Dermis microvascular lymphatic vessel endothelial cell (primary cell): Measurements from ENCODE around the gene BTBD9. TPM values are rescaled to one million over a fixed set of nuclear protein-coding genes. Genes with fewer than 3 reads are reported as not detected.
A peak's percentile ranks its signal among the peaks of the same experiment; 100 is the strongest.
"Not testable (repeated sequence)": the region's sequence is repeated elsewhere in the genome, so short reads cannot be mapped to it uniquely, and the experiment has no call there.

Experiments used
- DNase-seq, 2 donors: peaks; one replicate each; pipeline versions ENCODE4 v3.0.0 to v3.0.0-alpha.2; 2010; ENCODE audit warnings: low read depth in 2 of 2
- total RNA-seq: library from RNA; depleted of rRNA; stranded (reverse); fragments of >200 nt; gene quantifications from 2 replicates; pipeline ENCODE4 v1.2.1, GENCODE V29; 2014

The BTBD9 gene
- total RNA-seq, 1 donor from 2014 or later: 6.7 TPM

DNA sequence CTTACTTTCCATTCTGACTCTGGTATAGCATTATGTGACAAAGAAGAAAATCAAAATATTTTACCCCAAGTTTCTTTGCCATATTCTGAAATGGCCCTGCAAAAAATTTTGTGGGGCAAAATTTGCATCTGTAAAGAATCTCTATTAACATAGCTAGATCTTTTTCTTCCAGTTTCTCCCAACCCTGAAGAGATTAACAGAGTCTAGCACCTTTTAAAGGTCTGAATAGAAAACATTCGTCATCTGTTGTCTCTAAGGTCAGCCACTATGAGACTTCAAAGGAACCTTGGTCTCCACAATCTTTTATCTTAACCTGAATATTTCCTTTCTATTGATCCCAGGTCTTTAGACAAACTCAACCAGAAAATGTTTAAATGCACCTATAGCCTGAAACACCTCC lies 205.7 kb downstream of the BTBD9 start:
- no peak for DNase-seq

DNA sequence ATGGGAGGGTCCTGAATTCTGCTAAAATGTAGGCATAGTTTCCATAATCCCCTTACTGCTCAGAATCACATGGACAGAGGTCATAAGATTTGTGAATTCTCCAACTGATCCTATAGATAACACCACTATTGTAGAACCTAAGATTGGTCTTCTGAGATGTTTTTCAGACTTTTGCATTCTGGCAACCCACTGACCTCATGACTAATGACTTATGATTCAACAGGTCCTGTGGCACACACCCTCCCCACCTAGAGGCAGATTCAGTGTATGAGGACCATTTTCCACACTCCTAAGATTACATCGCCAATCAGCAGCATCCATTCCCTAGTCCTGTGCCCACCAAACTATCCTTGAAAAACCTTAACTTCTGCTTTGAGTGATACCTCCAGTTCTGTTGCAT lies 207.2 kb downstream of the BTBD9 start:
- peak in 1 of 2 donors; percentile 19 for DNase-seq

DNA sequence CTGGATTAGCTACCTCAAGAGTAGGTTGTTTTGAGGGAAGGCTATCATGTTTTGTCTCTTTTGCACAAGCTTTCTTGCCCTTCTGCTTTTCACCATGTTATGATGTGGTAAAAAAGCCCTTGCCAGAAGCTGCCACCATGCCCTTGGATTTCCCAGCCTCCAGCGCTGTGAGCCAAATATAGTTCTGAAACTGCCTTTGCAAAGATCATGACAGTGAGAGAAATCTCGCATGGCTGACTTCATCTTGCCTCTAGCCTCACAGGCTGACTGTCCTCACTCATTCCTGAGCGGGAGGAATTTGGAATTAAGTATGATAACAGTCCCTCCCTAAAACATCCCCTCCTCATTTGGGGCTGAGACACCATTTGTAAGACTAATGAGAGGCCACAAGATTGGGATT lies 207.7 kb downstream of the BTBD9 start:
- DNase-seq: no peak

DNA sequence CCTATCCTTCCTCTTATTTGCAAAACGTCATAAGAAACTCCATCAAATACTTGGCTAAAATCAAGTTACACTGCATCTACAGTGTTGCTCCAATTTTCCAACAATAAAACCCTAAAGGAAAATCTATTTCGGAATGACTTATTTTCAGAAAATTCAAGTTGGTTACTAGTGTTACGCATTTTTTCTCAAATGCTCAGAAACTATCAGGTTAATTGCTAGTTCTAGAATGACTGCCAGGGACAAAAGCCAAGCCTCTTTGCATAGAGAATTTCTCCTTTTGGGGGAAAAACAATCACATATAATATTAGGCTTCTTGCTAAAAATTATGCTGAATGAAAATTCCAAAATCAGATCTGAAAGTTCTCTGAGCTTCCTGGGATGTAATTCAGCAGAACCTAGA lies 210.2 kb downstream of the BTBD9 start:
- no peak for DNase-seq

DNA sequence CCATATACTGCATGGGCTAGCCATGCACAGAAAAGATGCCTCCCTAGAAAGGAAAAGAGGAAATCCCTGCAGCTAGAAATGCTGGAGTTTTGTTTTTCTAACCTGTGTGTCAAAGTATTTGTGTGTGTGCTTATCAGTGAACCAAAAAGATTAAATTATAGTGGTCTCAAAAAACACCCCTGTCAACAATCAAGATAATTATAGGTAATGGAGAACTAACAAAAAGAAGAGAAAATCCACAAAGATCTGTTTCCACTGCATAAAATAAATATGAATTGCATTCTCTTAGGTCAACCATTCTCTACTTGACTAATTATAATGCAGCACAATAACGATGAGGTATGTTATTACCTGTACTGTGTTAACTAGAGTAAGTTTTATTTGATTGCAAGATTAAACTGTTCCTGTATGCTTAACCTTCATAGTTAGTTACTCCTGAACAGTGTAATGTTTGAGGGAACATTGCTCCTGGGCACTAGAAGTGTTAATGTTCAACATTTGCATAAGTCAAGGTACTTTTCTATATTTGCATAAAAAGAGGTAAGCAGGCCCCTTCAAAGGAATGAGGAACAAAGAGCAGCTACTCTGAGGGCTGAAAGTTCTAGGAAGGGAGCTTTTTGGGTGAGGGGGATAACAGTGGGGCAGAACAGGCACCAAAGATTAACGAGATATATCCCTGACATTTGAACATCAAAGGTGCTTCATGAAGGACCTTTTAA lies 212.1 kb downstream of the BTBD9 start:
- DNase-seq: no peak

DNA sequence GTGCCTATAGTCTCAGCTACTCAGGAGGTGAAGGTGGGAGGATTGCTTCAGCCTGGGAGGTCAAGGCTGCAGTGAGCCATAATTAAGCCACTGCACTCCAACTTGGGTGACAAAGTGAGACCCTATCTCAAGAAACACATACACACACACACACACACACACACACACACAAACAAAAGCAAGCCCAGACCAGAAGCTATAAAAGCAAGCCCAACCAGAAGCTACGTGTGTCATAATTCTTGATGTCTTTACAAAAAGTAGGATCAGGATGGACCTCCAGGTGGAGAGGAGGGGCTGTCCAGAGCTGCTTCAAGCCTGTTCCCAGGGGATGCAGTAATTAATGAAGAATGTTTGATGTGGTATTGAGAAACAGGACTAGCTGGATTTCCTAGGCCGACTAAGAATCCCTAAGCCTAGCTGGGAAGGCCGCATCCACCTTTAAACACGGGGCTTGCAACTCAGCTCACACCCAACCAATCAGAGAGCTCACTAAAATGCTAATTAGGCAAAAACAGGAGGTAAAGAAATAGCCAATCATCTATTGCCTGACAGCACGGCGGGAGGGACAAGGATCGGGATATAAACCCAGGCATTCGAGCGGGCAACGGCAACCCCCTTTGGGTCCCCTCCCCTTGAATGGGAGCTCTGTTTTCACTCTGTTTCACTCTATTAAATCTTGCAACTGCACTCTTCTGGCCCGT lies 213.8 kb downstream of the BTBD9 start:
- DNase-seq: not testable (repeated sequence)

DNA sequence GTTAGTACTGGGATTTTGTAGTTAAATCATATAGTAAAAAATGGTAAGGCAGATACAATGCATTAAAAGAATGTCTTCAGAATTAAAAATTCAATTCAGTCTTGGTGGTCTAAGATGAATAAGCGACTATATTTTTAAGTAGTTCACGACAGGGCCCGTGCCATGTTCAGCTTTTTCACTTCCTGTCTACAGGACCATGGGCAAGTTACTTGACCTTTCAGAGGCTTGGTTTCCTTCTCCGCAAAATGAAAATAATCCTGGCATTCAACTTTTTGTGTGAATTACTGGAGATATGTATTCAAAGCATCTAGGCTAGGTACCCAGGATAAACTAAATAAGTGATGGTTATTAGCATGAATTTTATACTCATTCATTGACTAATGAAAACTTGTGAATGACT lies 216.0 kb downstream of the BTBD9 start:
- peak in 1 of 2 donors; percentile 20 for DNase-seq

DNA sequence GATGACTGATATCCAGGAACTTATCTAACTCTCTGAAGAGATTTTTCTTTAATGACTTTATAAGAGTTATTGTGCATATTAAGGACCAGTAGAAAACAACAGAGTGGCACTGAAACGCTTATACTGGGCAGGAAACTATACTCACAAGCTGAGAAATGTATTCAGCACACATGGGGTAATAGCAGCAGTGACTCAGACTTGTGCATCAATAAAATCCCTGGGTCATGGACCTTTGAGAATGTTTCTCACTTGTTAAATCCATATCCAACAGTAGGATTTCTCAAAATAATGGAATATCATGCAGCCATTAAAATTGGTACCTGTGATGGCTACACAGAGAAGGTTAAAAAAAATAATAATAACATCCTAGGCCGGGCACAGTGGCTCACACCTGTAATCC lies 219.5 kb downstream of the BTBD9 start:
- DNase-seq: peak in 1 of 2 donors; percentile 25

DNA sequence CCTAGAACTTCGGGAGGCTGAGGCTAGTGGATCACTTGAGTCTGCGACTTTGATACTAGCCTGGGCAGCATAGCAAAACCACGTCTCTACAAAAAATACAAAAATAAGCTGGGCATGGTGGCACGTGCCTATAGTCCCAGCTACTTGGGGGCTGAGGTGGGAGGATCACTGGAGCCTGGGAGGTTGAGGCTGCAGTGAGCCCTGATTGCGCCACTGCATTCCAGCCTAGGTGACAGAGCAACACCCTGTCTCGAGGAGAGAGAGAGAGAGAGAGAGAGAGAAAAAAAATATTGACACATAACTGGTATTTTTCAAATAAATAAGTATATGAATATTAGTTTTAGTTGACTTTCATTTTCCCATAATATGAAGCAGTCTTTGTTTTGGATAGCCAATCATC lies 222.2 kb downstream of the BTBD9 start:
- no peak for DNase-seq

DNA sequence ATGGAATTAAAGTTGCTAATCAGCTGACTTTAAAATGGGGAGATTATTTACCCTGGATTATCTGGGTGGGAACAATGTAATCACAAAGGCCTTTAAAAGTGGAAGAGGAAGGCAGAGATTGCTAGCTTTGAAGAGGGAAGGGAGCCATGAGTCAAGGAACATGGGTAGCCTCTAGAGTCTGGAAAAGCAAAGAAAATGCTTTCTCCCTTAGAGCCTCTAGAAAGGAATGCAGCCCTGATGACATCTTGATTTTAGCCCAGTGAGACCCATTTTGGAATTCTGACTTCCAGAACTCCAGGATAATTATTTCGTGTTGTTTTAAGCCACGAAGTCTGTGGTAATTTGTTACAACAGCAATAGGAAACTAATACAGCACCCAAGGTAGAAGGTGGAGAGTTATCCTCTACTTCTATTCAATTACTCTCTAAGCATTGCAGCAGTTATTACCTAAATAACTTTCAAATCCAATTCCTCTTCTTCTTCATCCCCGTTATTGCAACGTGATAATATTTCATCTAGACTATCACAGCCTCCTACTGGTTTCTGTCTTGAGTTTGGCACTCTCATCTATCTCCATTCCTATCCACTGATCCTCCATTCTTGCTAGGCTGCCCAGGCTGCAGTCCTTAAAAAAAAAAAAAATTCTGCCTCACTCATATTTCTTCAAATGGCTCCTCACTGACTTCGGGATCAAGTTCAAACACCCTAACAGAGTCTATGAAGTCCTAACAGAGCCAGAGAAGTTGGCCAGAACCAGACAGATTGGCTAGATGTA lies 224.3 kb downstream of the BTBD9 start:
- DNase-seq: no peak

DNA sequence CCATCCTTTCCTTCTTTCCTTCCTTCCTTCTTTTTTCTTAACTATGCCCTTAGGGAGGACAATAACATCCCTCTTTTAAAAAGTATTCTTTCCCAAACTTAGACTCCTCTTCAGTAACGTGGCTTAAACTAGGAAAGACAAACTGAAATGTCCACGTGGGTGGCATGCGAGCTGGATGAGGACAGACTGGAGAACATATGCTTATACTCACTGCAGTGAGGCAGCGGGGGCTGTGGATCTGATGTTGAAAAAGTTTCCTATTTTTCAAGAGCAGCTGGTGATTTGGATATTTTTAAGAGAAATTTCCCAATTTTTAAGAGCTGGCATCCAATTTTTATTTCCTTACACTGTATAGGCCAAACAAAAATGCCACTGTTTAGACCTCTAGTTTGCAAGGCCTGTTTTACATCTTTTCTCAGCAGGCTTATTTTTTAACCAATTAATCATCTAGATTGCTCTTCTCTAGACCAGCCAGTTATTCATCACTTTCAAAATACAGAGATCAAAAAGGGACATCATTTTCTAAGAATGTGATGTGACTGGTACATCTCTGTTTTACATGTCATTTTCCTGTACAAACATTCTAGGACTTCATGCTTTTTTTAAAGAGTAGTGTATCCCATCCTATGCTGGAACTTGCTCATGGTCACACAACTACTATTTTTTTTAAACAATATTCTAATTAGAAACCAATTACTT lies 226.5 kb downstream of the BTBD9 start:
- DNase-seq: no peak

DNA sequence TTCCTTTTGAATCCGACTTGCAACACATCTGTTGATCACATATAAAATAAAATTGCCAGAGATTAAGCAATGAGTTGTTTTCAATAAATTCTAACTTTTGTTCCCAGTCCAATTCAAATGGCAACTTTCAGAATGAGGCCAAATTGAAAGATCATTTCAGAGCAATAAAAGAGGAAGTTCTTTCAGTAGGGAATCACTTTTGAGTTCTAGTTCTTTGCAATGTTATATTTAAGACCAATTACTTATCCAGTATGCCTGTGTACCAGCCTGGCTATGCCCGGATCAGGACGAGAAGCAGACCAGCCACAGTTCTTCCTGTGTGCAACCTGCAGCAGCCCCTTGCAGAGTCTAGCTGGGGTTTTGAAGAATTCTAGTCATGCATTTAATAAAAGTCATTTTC lies 232.5 kb downstream of the BTBD9 start:
- no peak for DNase-seq

DNA sequence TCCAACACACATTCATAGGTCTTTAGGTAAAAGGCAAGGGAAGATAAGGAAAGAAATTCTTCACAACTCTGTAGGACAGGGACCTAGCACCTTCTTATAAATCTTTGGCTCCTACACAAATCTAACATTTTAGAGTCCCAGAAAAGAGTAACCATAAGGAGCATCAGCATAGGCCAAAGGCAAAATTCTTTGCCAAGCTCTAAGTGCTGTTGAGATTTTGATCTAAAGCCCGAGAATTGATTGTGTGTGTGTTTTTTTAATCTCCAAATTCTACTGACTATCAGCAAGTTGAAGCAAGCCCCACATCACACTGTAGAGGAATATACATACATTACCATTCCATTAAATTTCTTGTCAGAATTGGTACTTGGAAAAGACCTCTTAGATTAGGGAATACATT lies 233.6 kb downstream of the BTBD9 start:
- no peak for DNase-seq

DNA sequence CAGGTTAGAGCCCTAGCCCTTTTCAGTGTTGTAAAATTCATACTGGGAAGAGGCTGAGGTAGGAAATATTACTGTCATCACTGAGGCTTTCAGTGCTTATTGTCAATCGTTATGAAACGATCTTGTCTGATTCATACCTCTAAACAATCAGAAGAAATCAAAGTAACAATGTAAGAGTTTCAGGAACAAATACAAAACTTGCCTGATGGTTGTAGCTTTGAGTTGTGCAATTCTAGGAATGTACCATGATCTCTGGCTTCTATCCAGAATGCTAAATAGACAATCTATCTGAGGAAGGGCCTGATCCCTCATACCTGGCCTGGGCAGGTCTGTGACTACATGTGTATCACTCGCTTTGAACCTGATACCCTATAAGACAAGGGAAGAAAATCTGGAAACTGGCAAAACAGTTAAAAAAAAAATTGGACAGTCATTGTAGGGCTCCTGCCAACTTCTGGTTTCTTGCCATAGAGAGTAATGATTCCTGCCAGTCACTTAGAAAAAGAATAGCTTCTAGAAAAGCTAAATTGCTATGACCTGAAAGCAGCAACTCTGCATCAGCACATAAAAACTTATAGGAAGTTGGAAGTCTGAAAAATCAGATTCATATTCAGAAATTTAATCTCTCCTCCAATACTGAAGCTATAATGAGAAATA lies 234.7 kb downstream of the BTBD9 start:
- DNase-seq: peak; percentile 17 to 33

DNA sequence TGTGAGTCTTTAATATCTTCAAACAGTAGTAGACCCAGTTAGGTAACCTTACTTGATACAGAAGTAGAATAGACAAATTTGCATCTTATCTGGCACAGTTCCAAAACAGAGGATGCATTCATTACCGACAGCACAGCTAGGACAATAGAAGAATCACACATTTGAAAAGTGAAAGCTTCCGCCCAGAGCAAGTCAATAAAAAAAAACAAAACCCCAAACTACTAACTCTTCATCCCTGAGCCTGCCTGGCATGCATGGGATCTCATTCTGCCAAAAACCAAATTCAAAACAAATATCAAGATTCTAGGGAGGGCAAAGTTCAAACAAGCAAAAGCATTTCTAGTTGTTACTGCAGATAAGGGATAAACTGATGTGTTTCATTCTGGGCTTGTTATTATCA lies 235.4 kb downstream of the BTBD9 start:
- peak; percentile 55 to 64 for DNase-seq

DNA sequence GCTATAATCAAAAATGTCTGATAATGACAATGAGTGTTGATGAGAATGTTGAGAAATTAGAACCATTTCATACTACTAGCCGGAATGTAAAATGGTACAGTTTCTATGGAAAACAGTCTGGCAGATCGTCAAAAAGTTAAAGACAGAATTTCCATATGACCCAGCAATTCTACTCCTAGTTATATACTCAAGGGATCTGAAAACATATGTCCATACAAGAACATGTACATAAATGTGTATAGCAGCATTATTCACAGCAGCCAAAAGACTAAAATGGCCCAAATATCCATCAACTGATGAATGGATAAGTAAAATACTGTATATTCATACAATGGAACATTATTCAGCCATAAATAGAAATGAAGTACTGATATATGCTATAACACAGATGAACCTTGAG lies 236.2 kb downstream of the BTBD9 start:
- no peak for DNase-seq

DNA sequence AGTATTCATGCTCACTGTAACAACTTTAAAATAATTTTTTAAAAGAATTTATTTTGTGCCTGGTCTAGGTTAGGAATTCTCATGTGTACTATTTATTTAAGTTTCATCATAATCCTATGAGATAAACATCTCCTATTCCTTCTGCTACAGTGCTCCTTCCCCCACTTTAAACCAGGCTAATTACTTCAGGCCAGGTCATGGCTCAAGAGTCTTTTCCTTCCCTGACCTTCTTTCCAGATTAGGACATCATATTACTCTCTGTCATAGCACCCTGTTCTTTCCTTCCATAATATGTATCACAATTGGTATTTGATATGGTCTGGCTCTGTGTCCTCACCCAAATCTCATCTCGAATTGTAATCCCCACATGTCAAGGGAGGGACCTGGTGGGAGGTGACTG lies 239.0 kb downstream of the BTBD9 start:
- no peak for DNase-seq

DNA sequence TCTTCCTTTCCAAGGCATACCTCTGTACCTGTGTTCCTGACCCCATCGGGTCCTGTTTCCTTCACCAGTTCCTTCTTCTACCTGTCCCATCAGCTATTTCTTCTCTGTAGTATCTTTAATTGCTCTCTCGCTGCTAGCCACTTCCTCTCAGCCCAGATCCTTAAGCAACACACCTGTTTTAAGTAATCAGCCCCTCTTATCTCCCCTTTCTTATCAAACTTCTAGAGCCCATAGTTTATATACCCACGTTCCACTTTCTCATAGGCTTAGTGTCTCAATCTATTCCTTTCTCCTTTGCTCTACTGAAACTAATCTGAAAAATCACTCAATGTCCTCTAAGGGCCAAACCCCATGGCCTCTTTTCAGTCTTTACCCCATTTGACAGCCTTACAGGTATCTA lies 239.6 kb downstream of the BTBD9 start:
- no peak for DNase-seq

DNA sequence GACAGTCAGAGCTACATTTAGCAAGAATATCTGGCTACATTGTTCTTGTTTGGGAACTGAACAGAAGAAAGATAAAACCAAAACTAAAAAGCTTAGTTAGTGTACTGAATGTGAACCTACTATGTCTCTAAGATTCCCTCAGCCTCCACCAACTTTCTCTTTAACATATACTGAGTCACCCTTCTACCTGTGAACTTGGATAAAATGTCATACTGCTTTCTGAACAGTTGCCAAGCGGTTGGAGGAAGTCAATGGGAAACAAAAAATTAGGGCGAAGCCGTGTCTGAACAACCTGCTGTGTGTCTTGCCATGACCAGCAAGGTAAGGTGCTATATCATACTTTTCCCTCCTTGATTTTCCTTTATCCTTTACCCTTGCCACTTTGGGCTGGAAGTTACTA lies 243.5 kb downstream of the BTBD9 start:
- DNase-seq: peak in 1 of 2 donors; percentile 9

DNA sequence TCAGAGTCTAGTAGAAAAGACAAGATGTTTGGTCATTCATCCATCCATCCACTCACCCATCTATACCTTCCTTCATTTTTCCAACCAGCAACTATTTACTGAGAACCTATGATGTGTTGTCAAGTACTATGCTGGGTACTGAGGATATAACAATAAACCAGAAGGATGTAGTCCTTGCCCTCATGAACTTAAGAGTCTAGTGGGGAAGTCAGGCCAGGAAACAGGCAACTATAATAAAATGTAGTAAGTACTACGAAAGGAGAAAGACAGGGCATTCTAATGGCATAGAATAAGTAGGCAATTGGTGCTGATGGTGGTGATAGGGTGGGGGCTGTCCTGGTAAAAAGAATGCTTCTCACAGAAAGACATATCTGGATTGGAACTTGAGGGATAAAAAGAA lies 245.7 kb downstream of the BTBD9 start:
- peak in 1 of 2 donors; percentile 88 for DNase-seq
